HG03280 (cell line): Measurements from ENCODE around the gene STS.
"Not testable (repeated sequence)": the region's sequence is repeated elsewhere in the genome, so short reads cannot be mapped to it uniquely, and the experiment has no call there.

Experiments used
- ATAC-seq: cut with Tn5 transposase; IDR thresholded peaks from one replicate; pipeline ENCODE4 v1.9.1; 2021; ENCODE audit warnings: mild to moderate bottlenecking, moderate library complexity; ENCODE audit not compliant: unreplicated experiment

STS gene

DNA sequence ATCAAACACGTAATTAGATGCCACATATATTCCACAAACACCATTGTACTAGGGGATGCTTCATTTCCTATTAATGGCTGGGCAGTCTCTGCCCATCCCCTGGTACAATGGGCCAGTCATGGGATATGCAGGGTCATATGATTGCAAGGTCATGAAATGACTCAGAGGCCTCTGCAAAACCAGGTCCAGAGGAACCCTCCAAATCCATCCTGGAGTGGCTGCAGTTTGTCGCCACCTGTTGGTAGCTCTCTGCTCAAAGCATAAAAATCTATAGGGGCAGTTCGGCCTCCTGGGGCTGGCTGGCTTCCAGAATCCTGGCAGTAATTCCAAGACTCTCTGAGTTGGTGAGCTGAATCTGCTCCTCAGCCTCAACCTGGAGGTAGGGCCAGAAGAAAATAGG, 23.4 kb downstream of the STS start:
- no peak for ATAC-seq

DNA sequence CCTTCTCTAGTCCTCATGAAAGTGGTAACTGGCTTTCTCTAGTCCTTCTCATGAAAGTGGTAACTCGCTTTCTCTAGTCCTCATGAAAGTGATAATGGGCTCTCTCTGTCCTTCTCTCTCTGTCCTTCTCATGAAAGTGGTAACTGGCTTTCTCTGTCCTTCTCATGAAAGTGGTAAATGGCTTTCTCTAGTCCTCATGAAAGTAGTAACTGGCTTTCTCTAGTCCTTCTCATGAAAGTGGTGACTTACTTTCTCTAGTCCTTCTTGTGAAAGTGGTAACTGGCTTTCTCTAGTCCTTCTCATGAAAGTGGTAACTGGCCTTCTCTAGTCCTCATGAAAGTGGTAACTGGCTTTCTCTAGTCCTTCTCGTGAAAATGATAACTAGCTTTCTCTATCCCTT, 31.3 kb downstream of the STS start:
- not testable (repeated sequence) for ATAC-seq

DNA sequence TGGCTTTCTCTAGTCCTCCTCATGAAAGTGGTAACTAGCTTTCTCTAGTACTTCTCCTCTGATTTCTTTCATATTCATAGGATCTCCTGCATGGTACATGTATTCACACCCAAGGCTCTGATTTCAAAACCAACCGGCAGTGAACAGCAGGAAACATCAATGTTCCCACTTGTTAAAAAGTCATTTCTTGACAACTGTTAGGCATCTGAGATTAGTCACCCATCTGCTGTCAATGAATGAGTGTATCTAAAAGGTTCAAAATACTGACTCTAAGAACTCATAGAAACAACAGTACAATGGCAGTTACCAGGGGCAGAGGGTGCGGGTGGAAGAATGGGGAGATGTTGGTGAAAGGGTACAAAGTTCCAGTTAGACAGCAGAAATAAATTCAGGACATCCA, 31.9 kb downstream of the STS start:
- ATAC-seq, result no peak

- ATAC-seq, result no peak
Measured at GRCh38 chrX:7184816-7185215, 37.3 kb downstream of the STS start.

GRCh38 chrX:7188672-7189071, 41.2 kb downstream of the STS start:
- no peak for ATAC-seq

GRCh38 chrX:7190157-7190556, 42.6 kb downstream of the STS start:
- no peak for ATAC-seq

- no peak for ATAC-seq
Measured at GRCh38 chrX:7191681-7192110, 44.2 kb downstream of the STS start.

GRCh38 chrX:7192871-7193270, 45.4 kb downstream of the STS start:
- ATAC-seq, result no peak

DNA sequence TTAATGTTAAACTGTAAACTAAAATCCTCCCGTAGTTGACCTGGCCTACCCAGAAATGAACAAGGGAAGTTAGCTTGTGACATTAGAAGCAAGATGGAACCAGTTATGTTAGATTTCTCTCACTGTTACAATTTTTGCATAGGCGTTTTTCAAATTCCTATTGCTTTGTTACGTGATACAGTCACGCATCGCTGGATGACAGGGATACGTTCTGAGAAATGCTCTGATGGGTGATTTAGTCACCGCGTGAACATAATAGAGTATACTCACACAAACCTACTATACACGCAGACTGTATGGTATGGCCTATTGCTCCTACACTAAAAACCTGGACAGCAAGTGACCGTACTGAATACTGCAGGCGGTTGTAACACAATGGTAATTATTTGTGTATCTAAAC, 47.1 kb downstream of the STS start:
- ATAC-seq, result no peak
